ENCODE data around the gene CRIM1. TPM values are rescaled to one million over a fixed set of nuclear protein-coding genes. Genes with fewer than 3 reads are reported as not detected.

The CRIM1 gene
- total RNA-seq, 1 experiment from 2014 or later: 27.6 TPM

DNA sequence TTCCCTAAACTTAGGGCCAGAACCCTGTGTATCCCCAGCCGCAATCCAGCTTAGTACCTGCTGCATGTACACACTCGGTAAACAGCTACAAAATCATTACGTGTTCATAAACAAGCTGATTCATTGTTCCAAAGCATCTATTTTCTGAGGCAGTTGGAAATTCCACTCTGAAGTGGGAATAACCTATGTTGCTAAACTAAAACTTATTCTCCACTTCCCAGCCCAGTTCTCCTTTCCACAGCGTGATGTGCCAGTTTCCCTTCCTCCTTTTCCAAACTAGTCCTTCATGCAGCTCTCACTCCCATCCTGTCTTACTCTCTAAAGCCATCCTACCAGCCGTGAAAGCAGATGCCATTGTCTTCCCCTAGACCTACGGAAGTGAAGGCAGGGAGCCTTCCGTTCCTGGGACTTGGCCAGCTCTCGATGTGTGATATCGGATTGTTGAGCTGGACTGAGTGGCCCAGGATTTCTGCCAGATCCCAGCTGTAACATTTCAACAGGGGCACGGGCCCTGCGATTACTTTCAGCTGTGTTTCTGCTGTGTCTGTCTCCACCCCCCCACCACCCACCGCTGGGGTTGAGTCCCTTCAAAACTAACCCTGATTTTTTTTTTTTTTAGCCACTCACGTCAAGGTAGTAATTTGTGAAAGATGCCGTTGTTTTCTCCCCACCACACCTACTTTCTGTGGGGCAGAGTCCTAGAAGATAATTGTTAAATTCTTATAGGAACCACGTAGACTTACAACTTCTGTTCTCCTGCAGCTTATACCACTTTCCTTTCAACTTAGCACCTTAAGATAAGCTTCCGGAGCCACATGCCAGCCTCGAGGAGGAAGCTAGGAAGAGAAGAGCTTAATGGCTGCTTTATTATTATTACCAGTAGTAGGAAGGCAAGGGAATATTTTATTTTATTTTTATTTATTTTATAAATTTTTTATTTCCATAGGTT is 100.9 kb downstream of the CRIM1 start:
- TF ChIP-seq, protein P1, sequence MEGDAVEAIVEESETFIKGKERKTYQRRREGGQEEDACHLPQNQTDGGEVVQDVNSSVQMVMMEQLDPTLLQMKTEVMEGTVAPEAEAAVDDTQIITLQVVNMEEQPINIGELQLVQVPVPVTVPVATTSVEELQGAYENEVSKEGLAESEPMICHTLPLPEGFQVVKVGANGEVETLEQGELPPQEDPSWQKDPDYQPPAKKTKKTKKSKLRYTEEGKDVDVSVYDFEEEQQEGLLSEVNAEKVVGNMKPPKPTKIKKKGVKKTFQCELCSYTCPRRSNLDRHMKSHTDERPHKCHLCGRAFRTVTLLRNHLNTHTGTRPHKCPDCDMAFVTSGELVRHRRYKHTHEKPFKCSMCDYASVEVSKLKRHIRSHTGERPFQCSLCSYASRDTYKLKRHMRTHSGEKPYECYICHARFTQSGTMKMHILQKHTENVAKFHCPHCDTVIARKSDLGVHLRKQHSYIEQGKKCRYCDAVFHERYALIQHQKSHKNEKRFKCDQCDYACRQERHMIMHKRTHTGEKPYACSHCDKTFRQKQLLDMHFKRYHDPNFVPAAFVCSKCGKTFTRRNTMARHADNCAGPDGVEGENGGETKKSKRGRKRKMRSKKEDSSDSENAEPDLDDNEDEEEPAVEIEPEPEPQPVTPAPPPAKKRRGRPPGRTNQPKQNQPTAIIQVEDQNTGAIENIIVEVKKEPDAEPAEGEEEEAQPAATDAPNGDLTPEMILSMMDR (conservative IDR thresholded peaks at IDR 0.05): no peak
- Histone ChIP-seq H3K23ac (ENCODE audit: insufficient read length, low read depth, low read length) (no peak overlapping the region), H2AFZ (ENCODE audit: low read length) (no peak overlapping the region), H3K18ac (ENCODE audit: insufficient read length, low read depth, low read length) (no peak overlapping the region), H4K91ac (ENCODE audit: insufficient read length, low read depth, low read length) (no peak overlapping the region), H3K79me2 (ENCODE audit: insufficient read depth, low read length) (no peaks in the 10 kb centered on the region), H4K20me1 (ENCODE audit: control insufficient read depth, insufficient read depth, insufficient read length) (no peaks in the 10 kb centered on the region), H3K79me1 (ENCODE audit: insufficient read depth, low read depth, low read length, poor library complexity, severe bottlenecking) (no peaks in the 10 kb centered on the region), H3K9me3 (ENCODE audit: control insufficient read depth, low read depth, low read length) (no peaks in the 10 kb centered on the region), H2BK20ac (ENCODE audit: low read depth, low read length, poor library complexity, severe bottlenecking) (no peak overlapping the region), H2BK12ac (ENCODE audit: insufficient read length, low read depth, low read length) (no peak overlapping the region), H4K5ac (ENCODE audit: insufficient read length, low read depth, low read length) (peak overlapping the region; percentile 55), H3T11ph (ENCODE audit: low read length) (no peak overlapping the region), H3K4me1 (ENCODE audit: insufficient read depth, low read length) (peaks cover 29% of the 10 kb centered on the region), H3K23me2 (ENCODE audit: insufficient read length, low read depth, low read length, poor library complexity, severe bottlenecking) (no peaks in the 10 kb centered on the region), H3K9ac (ENCODE audit: extremely low read depth, insufficient read length, low read length) (no peak overlapping the region), H4K8ac (replicated peaks; ENCODE audit: insufficient read length, low read depth, low read length) (no peak overlapping the region), H3K27ac (ENCODE audit: insufficient read length, low read depth, low read length) (no peak overlapping the region), H2BK5ac (ENCODE audit: insufficient read length, low read length) (no peak overlapping the region), H3K27me3 (ENCODE audit: insufficient read depth, low read length) (no peaks in the 10 kb centered on the region), H3K4ac (ENCODE audit: low read depth, low read length) (no peak overlapping the region), H2BK15ac (ENCODE audit: low read depth, low read length) (no peak overlapping the region; the same call in 1 of the 2 replicates), H2AK5ac (ENCODE audit: insufficient read length, low read length) (no peak overlapping the region), H3K56ac (ENCODE audit: insufficient read length, low read depth, low read length) (no peak overlapping the region), H3K14ac (ENCODE audit: insufficient read depth, low read length) (peak overlapping the region; percentile 55; the same call in 1 of the 2 replicates), H3K4me2 (ENCODE audit: insufficient read depth, insufficient read length, low read length) (no peak overlapping the region), H2BK120ac (ENCODE audit: low read depth, low read length, poor library complexity, severe bottlenecking) (no peak overlapping the region)
- no peaks in the 10 kb centered on the region for H3K27me3 Mint-ChIP-seq (ENCODE audit: low read depth)
- H3K27ac Mint-ChIP-seq: peak overlapping the region; percentile 24 to 65 (median 49); a peak in 5 of 7 replicates
- H3K4me1 Mint-ChIP-seq: peaks cover 7 to 17% of the 10 kb centered on the region in 2 experiments
- H3K4me3 Mint-ChIP-seq: no peak overlapping the region
- no CpG with 5 or more reads among the region's 17 CpGs for WGBS (ENCODE audit: extremely low coverage, insufficient read length, low lambda C conversion rate)
- DNase-seq: no peak
- no peaks in the 10 kb centered on the region for H3K9me3 Mint-ChIP-seq
- peaks cover 0 to 4% (median 0%) of the 10 kb centered on the region in 3 experiments; a peak in 4 of 7 replicates for H3K36me3 Mint-ChIP-seq (ENCODE audit: insufficient read depth in 1 of 3, low read depth in 3 of 3)
